ENCODE measurements around the gene SCAF8. TPM values are rescaled to one million over a fixed set of nuclear protein-coding genes. Genes with fewer than 3 reads are reported as not detected.

The SCAF8 gene
- total and polyA plus RNA-seq, 9 of the 15 experiments (the other 6 are each of a cell fraction or from before 2014, with no cell fraction given) = 10.5 to 46.6 (median 23.2) TPM

GRCh38 chr6:154733183-154733625 lies at the start of gene SCAF8 (continued):
- no peak for TF ChIP-seq E2F1 (CRISPR knock-in tag; IDR thresholded peaks at IDR 0.05)
- TF ChIP-seq STAT5A (IDR thresholded peaks at IDR 0.05; ENCODE audit: borderline replicate concordance, low read length) = no peak; the same call in 1 of the 2 replicates
- TF ChIP-seq MAZ (CRISPR knock-in tag; conservative IDR thresholded peaks at IDR 0.05 in 1 of 2, IDR thresholded peaks at IDR 0.05 in 1 of 2) = peak in 1 of 2 experiments; percentile 87; a peak in 3 of 4 replicates
- TF ChIP-seq SIX5 (IDR thresholded peaks at IDR 0.05; ENCODE audit: borderline replicate concordance in 1 of 2, insufficient read depth in 1 of 2, low read depth in 1 of 2, low read length in 2 of 2) = no peak
- no peak for TF ChIP-seq SFPQ (IDR thresholded peaks at IDR 0.05; ENCODE audit: low read depth, low read length)
- no peak for TF ChIP-seq THRA (IDR thresholded peaks at IDR 0.05)
- no peak for TF ChIP-seq DEAF1 (CRISPR knock-in tag; IDR thresholded peaks at IDR 0.05)
- TF ChIP-seq ZNF561 (CRISPR knock-in tag; conservative IDR thresholded peaks at IDR 0.05) = no peak
- TF ChIP-seq NFRKB (IDR thresholded peaks at IDR 0.05; ENCODE audit: low read depth) = peak; percentile 96
- TF ChIP-seq PRDM10 (IDR thresholded peaks at IDR 0.05; ENCODE audit: partially characterized antibody) = no peak
- TF ChIP-seq KDM5B (IDR thresholded peaks at IDR 0.05; ENCODE audit: insufficient replicate concordance, low read depth, low read length) = peak; percentile 86
- TF ChIP-seq POLR3G (IDR thresholded peaks at IDR 0.05; ENCODE audit: extremely low read depth, insufficient read length, insufficient replicate concordance) = no peak
- TF ChIP-seq ATF7 (IDR thresholded peaks at IDR 0.05) = peak; percentile 64; the same call in 1 of the 2 replicates
- TF ChIP-seq JUN (IDR thresholded peaks at IDR 0.05; ENCODE audit: borderline replicate concordance, low read depth, low read length) = no peak
- TF ChIP-seq JUN (CRISPR knock-in tag; IDR thresholded peaks at IDR 0.05; ENCODE audit: borderline replicate concordance) = no peak; the same call in 1 of the 2 replicates
- TF ChIP-seq NCOA2 (IDR thresholded peaks at IDR 0.05; ENCODE audit: partially characterized antibody in 2 of 2) = no peak

Measured in K562 (cell line).